ENCODE data around the gene CREBBP. TPM values are rescaled to one million over a fixed set of nuclear protein-coding genes. Genes with fewer than 3 reads are reported as not detected.

The CREBBP gene
- total and polyA plus RNA-seq, 9 of the 15 experiments (the other 6 are each of a cell fraction or from before 2014, with no cell fraction given), result 0.70 to 24.8 (median 5.6) TPM

DNA sequence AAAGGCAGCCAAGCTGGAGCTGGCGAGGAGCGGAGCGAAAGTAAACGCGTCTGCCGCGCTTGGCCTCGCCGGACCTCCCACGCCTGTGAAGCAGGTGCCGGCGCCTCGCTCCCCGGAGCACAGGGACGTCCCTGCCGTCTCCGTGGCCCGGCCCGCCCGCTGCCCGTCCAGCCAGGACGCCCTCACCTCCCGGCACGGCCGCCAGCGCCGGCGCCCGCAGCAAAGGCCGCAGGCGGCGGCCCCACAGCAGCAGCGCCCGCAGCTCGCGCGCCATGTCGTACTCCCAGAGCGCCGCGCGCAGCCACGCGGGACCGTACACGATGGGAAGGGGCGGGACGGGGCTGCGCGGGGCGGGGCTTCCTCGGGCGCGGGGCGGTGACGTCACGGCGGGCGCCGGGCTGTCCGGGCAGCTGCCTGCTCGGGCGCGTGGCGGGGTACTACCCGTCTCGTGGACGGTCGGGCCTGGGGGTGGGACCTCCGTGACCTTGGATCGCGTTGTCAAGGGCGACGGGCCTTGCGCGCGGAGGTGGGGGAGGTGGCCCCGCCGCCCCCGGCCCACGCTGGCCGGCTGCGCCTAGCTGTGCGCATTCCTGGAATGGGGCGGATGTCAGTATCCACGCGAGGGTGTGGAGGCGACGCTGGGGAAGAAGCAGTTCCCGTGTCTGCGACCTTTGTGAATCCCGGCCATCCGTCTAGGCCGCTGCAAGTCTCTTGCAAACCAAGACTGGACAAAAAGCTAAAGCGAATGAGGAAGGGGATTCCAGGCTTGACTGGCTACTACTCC is 163.1 kb downstream of the CREBBP start, which contains the start of gene TRAP1 (continued):
- TF ChIP-seq PTTG1 (tag; IDR thresholded peaks at IDR 0.05; ENCODE audit: low read depth), result no peak
- TF ChIP-seq, protein P1, sequence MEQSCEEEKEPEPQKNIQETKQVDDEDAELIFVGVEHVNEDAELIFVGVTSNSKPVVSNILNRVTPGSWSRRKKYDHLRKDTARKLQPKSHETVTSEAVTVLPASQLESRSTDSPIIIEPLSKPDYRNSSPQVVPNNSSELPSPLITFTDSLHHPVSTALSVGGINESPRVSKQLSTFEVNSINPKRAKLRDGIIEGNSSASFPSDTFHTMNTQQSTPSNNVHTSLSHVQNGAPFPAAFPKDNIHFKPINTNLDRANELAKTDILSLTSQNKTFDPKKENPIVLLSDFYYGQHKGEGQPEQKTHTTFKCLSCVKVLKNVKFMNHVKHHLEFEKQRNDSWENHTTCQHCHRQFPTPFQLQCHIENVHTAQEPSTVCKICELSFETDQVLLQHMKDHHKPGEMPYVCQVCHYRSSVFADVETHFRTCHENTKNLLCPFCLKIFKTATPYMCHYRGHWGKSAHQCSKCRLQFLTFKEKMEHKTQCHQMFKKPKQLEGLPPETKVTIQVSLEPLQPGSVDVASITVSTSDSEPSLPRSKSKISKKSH (CRISPR knock-in tag; IDR thresholded peaks at IDR 0.05), result no peak
- no peak for TF ChIP-seq CBX5 (IDR thresholded peaks at IDR 0.05; ENCODE audit: borderline replicate concordance, low read depth)
- peak; percentile 61 for TF ChIP-seq GABPA (tag; conservative IDR thresholded peaks at IDR 0.05; ENCODE audit: low read depth)
- TF ChIP-seq, protein P2, sequence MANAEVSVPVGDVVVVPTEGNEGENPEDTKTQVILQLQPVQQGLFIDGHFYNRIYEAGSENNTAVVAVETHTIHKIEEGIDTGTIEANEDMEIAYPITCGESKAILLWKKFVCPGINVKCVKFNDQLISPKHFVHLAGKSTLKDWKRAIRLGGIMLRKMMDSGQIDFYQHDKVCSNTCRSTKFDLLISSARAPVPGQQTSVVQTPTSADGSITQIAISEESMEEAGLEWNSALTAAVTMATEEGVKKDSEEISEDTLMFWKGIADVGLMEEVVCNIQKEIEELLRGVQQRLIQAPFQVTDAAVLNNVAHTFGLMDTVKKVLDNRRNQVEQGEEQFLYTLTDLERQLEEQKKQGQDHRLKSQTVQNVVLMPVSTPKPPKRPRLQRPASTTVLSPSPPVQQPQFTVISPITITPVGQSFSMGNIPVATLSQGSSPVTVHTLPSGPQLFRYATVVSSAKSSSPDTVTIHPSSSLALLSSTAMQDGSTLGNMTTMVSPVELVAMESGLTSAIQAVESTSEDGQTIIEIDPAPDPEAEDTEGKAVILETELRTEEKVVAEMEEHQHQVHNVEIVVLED (CRISPR knock-in tag; IDR thresholded peaks at IDR 0.05), result no peak; the same call in 1 of the 2 replicates
- TF ChIP-seq ELF2 (CRISPR knock-in tag; IDR thresholded peaks at IDR 0.05), result no peak
- 0 out of 2 replicates have a peak, but pooled peaks have one; percentile 26 for TF ChIP-seq SPI1 (IDR thresholded peaks at IDR 0.05; ENCODE audit: borderline replicate concordance, low read depth, low read length)
- TF ChIP-seq PHF20 (IDR thresholded peaks at IDR 0.05; ENCODE audit: partially characterized antibody), result peak; percentile 92
- no peak for TF ChIP-seq ZZZ3 (IDR thresholded peaks at IDR 0.05)
- peak; percentile 54 for TF ChIP-seq CHD2 (IDR thresholded peaks at IDR 0.05; ENCODE audit: low read depth, low read length)
- TF ChIP-seq, protein P3, sequence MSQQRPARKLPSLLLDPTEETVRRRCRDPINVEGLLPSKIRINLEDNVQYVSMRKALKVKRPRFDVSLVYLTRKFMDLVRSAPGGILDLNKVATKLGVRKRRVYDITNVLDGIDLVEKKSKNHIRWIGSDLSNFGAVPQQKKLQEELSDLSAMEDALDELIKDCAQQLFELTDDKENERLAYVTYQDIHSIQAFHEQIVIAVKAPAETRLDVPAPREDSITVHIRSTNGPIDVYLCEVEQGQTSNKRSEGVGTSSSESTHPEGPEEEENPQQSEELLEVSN (IDR thresholded peaks at IDR 0.05; ENCODE audit: borderline replicate concordance in 1 of 2, extremely low read depth in 1 of 2, insufficient read depth in 1 of 2, insufficient read length in 1 of 2, low read depth in 1 of 2, low read length in 1 of 2, poor library complexity in 1 of 2, severe bottlenecking in 1 of 2), result peak; percentile 90
- peak; percentile 21 for TF ChIP-seq U2AF1 (optimal IDR thresholded peaks at IDR 0.05; ENCODE audit: low read depth, low read length)
- no peak for TF ChIP-seq ZKSCAN8 (CRISPR knock-in tag; IDR thresholded peaks at IDR 0.05)
- TF ChIP-seq, protein P4, sequence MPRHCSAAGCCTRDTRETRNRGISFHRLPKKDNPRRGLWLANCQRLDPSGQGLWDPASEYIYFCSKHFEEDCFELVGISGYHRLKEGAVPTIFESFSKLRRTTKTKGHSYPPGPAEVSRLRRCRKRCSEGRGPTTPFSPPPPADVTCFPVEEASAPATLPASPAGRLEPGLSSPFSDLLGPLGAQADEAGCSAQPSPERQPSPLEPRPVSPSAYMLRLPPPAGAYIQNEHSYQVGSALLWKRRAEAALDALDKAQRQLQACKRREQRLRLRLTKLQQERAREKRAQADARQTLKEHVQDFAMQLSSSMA (CRISPR knock-in tag; IDR thresholded peaks at IDR 0.05), result 0 out of 2 replicates have a peak, but pooled peaks have one; percentile 51
- TF ChIP-seq, protein P5, sequence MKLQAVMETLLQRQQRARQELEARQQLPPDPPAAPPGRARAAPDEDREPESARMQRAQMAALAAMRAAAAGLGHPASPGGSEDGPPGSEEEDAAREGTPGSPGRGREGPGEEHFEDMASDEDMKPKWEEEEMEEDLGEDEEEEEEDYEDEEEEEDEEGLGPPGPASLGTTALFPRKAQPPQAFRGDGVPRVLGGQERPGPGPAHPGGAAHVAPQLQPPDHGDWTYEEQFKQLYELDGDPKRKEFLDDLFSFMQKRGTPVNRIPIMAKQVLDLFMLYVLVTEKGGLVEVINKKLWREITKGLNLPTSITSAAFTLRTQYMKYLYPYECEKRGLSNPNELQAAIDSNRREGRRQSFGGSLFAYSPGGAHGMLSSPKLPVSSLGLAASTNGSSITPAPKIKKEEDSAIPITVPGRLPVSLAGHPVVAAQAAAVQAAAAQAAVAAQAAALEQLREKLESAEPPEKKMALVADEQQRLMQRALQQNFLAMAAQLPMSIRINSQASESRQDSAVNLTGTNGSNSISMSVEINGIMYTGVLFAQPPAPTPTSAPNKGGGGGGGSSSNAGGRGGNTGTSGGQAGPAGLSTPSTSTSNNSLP (IDR thresholded peaks at IDR 0.05; ENCODE audit: borderline replicate concordance, low read depth, low read length), result no peak
- TF ChIP-seq ZNF217 (CRISPR knock-in tag; IDR thresholded peaks at IDR 0.05), result no peak
- TF ChIP-seq, protein P6, sequence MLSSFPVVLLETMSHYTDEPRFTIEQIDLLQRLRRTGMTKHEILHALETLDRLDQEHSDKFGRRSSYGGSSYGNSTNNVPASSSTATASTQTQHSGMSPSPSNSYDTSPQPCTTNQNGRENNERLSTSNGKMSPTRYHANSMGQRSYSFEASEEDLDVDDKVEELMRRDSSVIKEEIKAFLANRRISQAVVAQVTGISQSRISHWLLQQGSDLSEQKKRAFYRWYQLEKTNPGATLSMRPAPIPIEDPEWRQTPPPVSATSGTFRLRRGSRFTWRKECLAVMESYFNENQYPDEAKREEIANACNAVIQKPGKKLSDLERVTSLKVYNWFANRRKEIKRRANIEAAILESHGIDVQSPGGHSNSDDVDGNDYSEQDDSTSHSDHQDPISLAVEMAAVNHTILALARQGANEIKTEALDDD (IDR thresholded peaks at IDR 0.05), result no peak
- no peak for TF ChIP-seq ARHGAP35 (IDR thresholded peaks at IDR 0.05; ENCODE audit: partially characterized antibody)
- no peak for TF ChIP-seq MYBL2 (IDR thresholded peaks at IDR 0.05; ENCODE audit: low read depth)
- TF ChIP-seq MYBL2 (CRISPR knock-in tag; IDR thresholded peaks at IDR 0.05; ENCODE audit: borderline replicate concordance), result no peak

Data from K562 (cell line).